AG20443 (cell line): Measurements from ENCODE around the gene HACD2.
"Not testable (repeated sequence)": the region's sequence is repeated elsewhere in the genome, so short reads cannot be mapped to it uniquely, and the experiment has no call there.

ENCODE experiments used
- DNase-seq: peaks from one replicate; pipeline ENCODE4 v3.0.0; 2012; ENCODE audit warnings: low spot score, mixed read lengths

Gene HACD2

DNA sequence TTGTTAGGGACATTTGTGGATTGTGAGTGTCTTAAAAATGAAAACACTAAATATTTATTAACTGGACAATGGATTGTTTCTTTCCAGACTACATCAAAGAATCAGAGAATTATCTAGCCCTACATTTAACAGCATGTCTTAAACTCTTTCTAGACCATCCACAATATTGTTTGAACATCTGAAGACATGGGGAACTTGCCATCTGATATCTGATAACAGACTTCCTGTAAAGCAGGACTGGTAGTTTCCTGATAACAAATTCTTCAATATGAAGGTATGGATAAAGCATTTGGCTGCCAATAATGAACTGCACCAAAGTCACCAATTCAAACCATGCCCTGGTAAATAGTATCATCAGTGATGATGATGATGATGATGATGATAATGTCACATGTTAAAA, 26.2 kb upstream of the HACD2 start:
- DNase-seq, result no peak

DNA sequence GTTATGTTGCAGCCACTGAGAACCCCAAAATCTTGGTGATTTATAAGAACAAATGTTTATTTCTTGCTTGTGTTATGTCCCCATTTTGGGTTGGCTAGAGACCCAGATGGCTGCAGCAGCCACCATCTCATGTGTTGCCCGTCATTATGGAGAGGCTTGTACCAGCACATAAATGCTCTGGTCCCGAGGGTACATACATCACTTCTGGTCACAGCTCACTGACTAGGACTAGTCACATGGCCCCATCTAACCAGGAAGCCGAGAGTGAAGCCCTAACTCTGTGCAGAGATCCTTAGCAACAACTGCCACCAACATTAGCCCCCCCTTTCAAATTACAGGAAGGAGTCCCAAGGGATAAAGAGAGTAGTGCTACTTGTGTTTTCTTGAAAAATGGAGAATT, 25.5 kb upstream of the HACD2 start:
- no peak for DNase-seq

DNA sequence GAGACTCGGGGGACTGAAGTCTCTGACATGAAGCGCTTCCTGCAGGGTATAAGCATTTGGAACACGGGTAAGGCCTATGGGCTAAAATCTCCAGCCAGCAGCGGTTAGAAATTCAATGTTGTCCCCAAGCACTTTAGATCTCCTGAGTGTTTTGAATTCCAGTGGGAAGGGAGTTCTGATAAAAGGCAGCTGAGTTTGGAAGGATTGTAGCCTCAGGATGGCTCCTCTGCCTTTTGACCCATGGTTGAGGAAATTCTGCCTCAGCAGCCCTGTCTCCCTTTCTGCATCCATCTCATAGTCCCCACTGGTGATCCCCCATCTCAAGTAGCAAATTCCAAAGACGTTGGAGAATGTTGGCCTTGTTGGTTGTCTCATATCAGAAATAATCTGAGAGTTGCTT, 24.2 kb upstream of the HACD2 start:
- no peak for DNase-seq

DNA sequence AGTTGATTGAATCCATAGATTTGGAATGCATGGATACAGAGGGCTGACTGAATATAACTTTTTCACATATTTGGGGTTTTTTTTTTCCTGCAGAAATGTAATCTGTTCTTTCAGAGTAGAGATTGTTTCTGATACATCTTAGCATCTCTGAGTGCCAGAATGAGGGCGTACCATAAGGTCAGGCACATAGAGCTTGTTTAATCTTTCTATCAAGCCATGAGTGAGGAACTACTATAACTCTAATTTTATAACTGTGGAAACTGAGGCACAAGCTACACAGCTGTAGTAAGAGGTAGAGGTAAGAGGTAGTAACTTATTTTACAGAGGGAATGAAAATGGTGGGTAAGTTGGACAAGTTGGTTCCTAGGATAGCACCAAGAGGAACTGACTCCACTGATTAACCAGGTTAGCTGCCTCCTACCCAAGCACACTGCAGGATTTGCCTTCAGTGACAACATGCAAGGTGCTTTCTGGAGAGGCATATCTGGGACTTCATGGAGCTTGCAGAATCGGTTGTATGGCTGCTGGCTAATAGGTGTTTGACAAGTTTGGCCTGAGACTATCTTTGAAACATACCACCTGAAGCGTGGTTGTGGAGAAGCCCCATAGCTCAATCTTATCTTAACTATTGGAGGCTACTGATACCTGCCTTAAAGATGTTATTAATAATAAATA, 23.5 kb upstream of the HACD2 start:
- DNase-seq, result no peak

DNA sequence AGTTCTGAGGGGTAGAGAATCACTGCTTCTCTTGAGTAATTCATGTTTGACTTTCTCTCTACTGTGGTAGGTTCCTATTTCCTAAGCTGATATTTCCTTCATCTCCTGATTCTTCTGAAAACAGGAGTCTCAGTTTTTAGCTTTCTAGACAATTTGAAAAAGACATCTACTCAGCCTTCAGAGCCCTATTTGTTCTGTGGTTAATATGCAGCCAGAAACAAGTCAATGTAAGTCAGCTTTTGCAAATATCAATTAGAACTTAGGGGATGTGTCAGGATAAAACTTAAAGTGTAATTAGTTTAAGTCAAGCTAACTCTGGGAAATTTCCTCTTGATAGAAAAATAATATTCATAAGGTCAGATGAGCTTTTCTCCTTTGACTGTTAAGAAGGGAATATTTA, 21.7 kb upstream of the HACD2 start:
- no peak for DNase-seq

DNA sequence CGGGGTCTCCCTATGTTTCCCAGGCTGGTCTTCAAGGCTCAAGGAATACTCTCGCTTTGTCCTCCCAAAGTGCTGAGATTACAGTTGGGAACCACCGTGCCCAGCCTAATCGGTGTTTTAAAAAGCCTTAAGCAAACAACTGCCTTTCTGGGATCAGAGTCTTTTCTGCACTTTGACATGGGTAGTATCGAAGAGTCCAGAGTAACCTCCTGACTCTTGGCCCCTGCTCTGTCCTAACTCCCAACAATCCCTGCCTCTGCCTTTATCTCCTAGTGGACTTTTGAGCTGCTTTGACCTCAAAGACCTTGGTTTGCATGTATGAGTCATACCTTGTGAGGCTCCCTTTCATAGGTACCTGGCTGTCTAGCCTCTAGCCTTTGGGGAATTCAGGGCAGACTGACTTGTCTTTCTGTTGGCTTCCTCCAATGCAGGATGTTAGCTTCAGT, 21.0 kb upstream of the HACD2 start:
- no peak for DNase-seq

DNA sequence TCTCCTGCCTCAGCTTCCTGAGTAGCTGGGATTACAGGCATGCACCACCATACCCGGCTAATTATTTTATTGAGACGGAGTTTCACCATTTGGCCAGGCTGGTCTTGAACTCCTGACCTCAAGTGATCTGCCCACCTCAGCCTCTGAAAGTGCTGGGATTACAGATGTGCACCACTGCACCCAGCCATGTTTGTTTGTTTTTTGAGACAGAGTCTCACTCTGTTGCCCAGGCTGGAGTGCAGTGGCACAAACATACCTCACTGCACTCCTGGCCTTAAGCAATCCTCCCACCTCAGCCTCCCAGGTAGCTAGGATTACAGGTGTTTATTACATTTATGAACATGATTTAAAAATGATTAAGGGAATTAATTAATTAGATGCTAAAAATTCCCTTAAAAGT, 18.3 kb upstream of the HACD2 start:
- not testable (repeated sequence) for DNase-seq

DNA sequence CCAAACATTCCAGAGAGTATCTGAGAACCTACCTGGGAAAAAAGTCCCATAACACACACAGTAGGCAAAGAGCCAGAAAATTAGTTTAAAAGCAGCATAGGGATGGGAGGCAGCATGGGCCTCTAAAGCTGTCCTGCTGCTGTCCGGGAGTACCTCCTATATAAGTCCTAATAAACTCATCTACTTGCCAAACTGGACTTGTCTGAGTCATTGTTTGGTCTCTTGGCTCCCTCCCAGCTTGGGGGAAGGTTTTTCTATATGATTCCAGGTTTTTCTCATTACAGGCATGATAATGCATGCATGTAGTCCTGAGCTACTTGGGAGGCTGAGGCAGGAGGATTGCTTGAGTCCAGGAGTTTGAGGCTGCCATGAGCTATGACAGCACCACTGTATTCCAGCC, 17.5 kb upstream of the HACD2 start:
- no peak for DNase-seq

DNA sequence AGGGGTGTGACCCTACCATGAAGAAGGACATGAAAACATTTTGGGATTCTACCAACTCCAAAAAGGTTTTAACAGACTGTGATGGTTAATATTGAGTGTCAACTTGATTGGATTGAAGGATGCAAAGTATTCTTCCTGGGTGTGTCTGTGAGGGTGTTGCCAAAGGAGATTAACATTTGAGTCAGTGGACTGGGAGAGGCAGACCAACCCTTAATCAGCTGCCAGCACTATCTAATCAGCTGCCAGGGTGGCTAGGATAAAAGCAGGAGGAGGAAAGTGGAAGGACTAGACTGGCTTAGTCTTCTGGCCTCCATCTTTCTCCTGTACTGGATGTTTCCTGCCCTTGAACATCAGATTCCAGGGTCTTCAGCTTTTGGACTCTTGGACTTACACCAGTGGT, 16.0 kb upstream of the HACD2 start:
- not testable (repeated sequence) for DNase-seq

DNA sequence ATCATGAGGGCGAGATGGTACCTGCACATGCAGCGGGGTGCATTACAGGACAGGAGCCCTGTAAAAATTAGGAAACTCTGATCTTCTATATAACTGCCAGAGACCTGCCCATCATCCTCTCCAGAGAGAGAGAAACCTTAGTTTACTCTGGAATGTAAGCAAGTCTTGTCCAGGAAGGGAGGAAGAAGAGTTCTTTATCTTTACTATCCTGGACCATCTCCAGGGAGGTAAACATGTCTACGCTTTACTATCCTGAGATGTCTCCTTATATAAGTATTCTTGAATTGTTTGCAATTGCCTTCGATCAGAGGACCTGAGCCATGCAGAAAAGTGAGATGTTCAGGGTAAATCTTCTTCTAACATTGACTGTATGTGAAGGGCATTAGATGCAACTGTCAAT, 12.7 kb upstream of the HACD2 start:
- no peak for DNase-seq

DNA sequence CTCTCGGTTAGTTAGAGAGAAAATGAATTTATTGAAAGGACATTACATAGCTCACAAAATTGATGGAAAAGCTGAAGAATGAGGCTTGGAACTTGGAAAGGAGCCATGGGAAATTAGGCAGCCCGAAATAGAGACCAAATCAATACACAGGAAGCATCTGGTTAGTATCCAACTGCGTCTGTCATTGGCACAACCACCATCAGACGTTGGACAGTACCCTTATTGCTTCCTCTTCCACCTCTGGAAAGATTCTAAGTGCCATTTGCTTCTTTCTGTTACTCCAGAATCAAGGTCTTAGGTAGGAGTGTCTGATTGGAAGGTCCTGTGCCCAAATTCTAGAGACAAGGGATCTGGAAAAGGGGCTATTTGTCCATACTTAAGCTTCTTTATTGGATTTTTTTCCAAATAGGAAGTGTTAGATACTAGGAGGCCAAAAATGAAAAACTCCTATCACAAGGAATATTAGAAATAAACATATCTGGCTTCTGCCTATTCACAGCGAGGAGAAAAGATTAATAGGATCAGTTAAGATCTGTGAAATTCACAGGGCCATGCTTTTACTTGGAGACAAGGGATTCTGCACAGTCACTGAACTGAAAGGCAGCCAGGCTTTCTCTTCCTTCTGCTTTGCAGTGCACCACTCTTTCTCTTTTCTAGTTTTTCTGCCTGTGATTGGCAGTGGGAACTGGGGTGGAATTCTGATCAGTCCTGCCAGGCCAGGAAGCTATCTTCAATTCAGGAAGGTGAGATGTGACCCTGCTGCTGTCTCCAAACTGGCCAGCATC, 10.7 kb upstream of the HACD2 start:
- no peak for DNase-seq

DNA sequence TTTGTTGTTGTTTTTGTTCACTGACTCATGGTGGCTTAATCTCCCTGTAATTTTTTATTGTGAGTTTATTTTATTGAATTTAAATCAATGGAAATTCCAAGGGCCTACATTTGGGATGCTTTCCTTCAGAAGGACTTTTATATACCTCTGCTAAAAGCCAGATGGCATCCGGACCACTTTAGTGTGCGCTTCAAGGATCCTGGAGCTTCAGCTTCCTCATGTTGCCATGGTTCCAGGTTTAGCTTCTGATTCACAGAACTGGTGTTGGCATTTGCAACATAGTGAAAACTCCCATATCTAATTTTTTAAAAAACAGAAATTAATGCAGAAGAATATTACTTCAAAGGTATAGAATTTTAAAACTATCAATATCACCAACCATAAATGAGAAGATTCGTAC, 8.5 kb upstream of the HACD2 start:
- no peak for DNase-seq

DNA sequence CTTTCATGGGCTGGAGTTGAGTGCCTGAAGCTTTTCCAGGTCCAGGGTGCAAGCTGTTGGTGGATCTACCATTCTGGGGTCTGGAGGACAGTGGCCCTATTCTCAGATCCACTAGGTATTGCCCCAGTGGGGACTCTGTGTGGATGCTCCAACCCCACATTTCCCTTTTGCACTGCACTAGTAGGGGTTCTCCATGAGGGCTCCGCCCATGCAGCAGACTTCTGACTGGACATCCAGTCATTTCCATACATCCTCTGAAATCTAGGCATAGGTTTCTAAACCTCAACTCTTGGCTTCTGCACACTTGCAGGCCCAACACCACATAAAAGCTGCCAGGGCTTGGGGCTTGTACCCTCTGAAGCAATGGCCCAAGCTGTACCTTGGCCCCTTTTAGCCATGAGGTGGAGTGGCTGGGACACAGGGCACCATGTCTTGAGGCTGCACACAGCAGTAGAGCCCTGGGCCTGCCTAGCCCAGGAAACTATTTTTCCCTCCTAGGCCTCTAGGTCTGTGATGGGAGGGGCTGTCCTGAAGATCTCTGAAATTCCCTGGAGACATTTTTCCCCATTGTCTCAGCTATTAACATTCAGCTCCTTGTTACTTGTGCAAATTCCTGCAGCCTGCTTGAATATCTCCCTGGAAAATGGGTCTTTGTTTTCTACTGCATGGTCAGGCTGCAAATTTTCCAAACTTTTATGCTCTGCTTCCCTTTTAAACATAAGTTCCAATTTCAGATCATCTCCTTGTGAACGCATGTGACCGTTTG, 6.0 kb upstream of the HACD2 start:
- no peak for DNase-seq

DNA sequence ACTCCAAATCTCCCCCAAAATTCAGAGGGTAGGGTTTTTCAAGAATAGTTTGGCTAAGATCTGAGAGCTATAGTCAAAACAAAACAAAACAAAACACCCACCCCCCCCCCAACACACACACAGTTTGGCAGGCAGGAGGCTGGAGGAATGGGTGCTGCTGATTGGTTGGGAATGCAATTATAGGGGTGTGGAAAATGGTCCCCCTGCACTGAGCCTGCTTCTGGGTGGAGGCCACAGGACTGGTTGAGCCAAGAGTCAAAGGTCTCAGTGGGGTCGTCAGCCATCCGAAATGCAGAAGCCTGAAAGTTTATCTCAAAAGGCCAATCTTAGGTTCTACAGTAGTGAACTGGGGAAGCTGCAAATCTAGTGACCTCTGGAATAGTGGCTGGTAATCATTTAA, 2.5 kb upstream of the HACD2 start:
- DNase-seq, result no peak

DNA sequence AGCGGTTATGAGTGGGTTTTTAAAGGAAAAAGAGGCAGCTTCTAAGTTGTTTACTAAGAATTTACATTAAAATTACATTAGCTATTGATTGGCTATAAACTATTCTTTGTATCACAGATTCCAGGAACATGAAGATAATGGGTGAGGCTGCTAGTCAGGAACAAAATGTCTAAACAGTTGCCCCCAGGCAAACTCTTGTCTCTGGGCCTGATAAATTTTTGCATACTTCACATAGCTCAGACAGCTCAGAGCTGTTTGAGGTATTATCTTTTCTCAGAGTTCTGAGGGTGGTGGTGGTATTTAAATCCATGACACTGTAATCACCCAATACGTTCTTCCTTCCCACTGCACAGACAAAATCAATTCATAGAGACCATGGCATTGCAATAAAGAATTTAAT, 2.1 kb upstream of the HACD2 start:
- DNase-seq, result peak; percentile 20

DNA sequence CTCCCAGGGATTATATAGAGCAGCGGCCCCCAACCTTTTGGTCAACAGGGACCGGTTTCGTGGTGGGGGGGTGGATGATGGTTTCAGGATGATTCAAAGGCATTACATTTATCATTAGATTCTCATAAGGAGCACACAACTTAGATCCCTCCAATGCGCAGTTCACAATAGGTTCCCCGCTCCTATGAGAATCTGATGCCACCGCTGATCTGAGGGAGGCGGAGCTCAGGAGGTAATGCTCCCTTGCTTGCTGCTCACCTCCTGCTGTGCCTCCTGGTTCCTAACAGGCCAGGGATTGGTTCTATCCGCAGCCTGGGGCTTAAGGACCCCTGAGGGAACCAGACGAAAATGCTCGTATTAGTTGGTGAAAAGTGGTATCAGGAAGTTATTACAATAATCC, 1.3 kb upstream of the HACD2 start:
- no peak for DNase-seq

DNA sequence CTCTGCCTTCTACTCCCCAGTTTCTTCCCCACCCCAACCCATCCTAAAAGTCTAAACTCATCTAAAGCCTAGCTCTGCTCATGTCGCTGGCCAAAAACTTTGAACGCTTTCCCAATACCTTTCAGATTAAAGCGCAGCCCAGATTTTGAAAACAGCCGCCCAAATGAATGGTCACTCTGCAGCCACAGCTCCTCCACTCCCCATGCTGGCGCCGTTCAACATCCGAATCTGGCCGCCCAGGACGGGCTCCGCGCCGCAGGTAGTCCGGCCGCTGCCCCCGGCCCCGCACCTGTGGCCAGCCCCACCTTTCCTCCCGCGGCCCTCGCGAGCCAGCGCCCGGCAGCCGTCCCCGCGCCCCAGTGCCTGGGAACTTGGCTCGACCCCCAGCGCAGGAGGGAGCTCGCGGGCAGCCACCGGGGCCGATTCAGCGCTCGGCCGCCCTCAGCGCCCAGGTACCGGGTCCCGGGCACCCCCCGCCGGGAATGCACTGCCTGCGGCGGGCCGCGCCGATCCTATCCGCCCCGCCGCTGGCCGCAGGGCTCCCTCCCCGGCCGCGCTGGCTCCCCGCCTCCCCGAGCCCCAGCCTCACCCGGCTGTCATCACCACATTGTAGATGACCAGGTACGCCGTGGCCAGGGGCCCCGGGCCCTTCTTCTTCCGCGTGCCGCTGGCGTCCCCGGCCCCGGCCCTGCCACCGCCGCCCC, 417 bp downstream of the HACD2 start:
- DNase-seq, result peak; percentile 59

DNA sequence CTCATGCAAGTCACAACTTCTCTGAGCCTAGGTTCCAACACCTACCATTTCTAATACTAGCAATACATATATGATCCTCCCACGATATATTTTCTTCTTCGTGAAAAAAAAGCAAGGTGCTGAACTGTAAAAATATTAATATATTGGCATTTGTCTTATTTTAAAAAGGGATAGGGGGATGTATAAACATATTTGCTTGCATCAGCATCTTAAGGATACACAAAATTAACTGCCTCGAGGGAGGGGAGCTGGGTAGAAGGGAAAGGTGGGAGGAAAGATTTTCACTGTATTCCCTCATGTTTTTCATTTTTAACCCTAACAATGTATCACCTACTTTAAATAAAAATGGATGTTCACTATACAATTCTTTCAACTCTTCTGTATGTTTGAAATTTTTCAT, 1.3 kb downstream of the HACD2 start:
- no peak for DNase-seq

DNA sequence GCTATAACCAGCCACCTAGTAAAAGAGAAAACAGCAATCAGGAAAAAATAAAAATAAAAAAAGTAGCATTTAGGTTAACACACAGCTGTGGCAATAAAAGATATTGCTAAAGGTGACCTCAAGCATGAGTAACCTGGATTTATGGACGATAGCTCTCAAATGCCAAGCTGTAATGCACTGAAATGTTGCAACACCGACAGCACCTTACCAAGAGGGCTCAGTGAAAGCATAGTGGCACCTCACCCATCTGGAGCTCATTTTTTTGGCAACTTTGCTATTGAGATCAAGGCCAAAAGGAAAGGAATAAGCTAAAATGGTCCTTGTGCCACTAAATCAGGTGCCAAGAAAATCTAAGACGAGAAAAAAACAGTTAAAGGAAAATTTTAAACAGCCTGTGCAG, 2.5 kb downstream of the HACD2 start:
- no peak for DNase-seq

DNA sequence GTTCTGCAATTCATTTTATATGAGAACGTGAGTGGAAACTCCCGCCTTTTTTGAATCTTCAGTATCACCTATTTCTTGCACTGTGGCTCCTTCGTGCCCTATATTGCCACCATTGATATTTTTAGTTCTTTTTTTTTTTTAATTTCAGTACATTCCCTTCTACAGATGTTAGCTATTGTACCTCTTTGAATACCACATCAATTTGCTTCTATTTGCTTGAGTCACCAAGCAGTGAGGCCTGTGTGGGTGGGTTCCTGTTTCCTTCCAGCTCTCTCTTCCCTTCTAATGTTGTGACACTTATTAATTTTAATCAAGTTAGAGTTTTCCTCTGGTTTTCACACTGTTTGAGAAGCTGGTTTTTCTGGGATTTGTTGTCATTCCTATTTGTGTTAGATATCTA, 8.7 kb downstream of the HACD2 start:
- peak; percentile 28 for DNase-seq

DNA sequence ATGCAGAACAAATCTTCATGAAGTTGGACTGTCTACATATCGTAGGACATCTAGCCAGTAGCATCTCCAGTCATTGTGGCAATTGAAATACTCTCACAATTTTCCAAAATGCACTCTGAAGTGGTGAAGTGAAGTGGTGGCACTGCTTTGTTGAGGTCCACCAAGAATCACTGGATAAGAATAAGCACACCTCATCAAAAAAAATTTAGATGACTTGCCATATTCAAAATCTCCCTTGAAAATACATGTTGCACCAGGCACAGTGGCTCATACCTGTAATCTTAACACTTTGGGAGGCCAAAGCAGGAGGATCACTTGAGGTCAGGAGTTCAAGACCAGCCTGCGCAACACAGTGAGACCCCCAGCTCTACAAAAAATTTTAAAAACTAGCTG, 12.9 kb downstream of the HACD2 start:
- no peak for DNase-seq

DNA sequence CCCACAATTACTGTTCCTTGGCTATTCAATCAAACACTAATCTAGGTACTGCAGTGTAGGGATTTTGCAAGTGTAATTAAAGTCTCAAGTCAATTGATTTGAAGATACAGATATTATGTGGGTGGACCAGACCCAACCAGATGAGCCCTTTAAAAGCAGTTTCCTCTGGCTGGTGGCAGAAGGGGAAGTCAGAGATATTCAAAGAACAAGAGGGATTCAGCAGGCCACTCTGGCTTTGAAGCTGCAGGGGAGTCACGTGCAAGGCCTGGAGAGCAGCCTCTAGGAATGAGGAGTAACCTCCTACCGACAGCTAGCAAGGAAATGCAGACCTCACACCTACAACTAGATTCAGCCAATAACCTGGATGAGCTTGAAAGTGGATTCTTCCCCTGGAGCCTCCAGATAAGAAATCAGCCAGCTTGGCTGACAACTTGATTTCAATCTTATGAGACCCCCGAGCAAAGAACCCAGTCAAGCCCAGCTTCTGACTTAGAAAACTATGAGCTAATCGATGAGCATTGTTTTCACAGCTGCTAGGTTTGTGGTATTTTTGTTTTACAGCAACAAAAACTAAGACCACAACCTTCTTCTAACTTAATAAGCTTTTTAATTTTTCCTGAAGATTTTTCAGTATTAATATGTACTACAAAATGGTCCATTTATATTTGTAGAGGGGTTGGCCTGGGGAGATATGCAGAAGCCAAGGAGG, 13.4 kb downstream of the HACD2 start:
- no peak for DNase-seq
